SK-N-MC (cell line): ENCODE measurements around the gene SMO.
"Not testable (repeated sequence)": the region's sequence is repeated elsewhere in the genome, so short reads cannot be mapped to it uniquely, and the experiment has no call there.

Source experiments
- DNase-seq: peaks from one replicate; pipeline ENCODE4 v3.0.0-alpha.2; 2011; ENCODE audit warnings: low read depth, low spot score
- H3K27ac ChIP-seq: fragments of 200-600 bp; sonication (generic); 2 replicates; pipeline ENCODE4 v1.5.1; 2016; ENCODE audit warnings: mixed run types
- H3K36me3 ChIP-seq: fragments of 200-600 bp; sonication (generic); 2 replicates; pipeline ENCODE4 v1.6.1; 2017; ENCODE audit warnings: antibody characterized with exemption, low read length, mixed read lengths; ENCODE audit not compliant: insufficient read depth
- H3K4me3 ChIP-seq: fragments of 200-600 bp; sonication (generic); 2 replicates; pipeline ENCODE4 v1.5.1; 2016
- H3K9ac ChIP-seq: fragments of 200-600 bp; sonication (generic); 2 replicates; pipeline ENCODE4 v1.8.0; 2017; ENCODE audit warnings: mixed run types, mixed read lengths; ENCODE audit not compliant: insufficient read length
- H3K9me3 ChIP-seq: fragments of 200-600 bp; sonication (generic); 2 replicates; pipeline ENCODE4 v1.6.1; 2017; ENCODE audit warnings: low read depth, mild to moderate bottlenecking, antibody characterized with exemption, low read length, moderate library complexity, mixed read lengths
- EZH2 ChIP-seq: fragments of 200-600 bp; sonication (generic); IDR thresholded peaks from one replicate; pipeline ENCODE4 v1.6.1; 2017; ENCODE audit warnings: antibody characterized with exemption
- FOXP2 ChIP-seq: optimal IDR thresholded peaks from 2 replicates; pipeline ENCODE3; 2011; ENCODE audit warnings: mild to moderate bottlenecking, moderate library complexity; ENCODE audit not compliant: insufficient read depth; ENCODE audit errors: extremely low read length, control extremely low read depth
- POLR2AphosphoS5 ChIP-seq: IDR thresholded peaks from 2 replicates; pipeline ENCODE4 v1.6.1; 2012; ENCODE audit warnings: mild to moderate bottlenecking, low read depth, low read length, borderline replicate concordance

SMO gene

GRCh38 chr7:129240119-129240820, 51.8 kb downstream of the SMO start:
- TF ChIP-seq FOXP2: no peak
- TF ChIP-seq POLR2AphosphoS5: no peak
- TF ChIP-seq EZH2: no peak
- Histone ChIP-seq H3K36me3 (no peaks in the 10 kb centered on the region), H3K4me3 (no peak overlapping the region), H3K9ac (no peak overlapping the region), H3K27ac (no peak overlapping the region), H3K9me3 (no peaks in the 10 kb centered on the region)
- no peak for DNase-seq

DNA sequence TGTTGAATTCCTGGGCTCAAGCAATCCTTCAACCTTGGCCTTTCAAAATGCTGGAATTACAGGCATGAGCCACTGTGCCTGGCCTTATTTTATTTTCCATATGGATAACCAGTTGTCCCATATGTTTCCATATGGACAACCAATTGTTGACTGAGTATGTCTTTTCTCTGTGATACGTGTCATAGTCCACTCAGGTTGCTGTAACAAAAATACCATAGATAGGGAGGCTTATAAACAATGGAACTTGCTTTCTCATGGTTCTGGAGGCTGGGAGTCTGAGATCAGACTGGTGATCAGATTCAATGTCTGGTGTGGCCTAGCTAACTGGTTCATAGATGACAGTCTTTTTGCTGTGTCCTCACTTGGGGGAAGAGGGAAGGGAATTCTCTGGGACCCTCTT, 55.8 kb downstream of the SMO start:
- no peak overlapping the region for H3K27ac ChIP-seq
- H3K36me3 ChIP-seq: no peaks in the 10 kb centered on the region
- no peak for TF ChIP-seq POLR2AphosphoS5
- TF ChIP-seq EZH2: no peak
- no peak for TF ChIP-seq FOXP2
- no peak overlapping the region for H3K9ac ChIP-seq
- no peaks in the 10 kb centered on the region for H3K9me3 ChIP-seq
- no peak overlapping the region for H3K4me3 ChIP-seq
- no peak for DNase-seq

DNA sequence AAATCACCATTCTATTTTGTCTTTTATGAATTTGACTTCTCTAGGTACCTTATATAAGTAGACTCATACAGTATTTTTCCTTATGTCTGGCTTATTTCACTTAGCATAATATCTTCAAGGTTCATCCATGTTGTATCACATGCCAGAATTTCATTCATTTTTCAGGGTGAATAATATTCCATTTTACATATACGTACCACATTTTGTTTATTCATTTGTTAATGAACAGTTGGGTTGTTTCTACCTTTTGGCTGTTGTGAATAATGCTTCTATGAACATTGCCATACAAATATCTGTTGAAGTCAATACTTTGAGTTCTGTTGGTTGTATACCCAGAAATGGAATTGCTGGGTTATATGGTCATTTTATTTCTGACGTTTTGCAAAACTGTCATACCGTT, 57.1 kb downstream of the SMO start:
- H3K36me3 ChIP-seq: no peaks in the 10 kb centered on the region
- no peak overlapping the region for H3K4me3 ChIP-seq
- no peak for TF ChIP-seq POLR2AphosphoS5
- no peak for TF ChIP-seq EZH2
- TF ChIP-seq FOXP2: no peak
- H3K27ac ChIP-seq: no peak overlapping the region
- no peak overlapping the region for H3K9ac ChIP-seq
- no peak for DNase-seq
- H3K9me3 ChIP-seq: no peaks in the 10 kb centered on the region

GRCh38 chr7:129247087-129247486, 58.7 kb downstream of the SMO start:
- H3K9ac ChIP-seq: no peak overlapping the region
- H3K4me3 ChIP-seq: no peak overlapping the region
- no peaks in the 10 kb centered on the region for H3K36me3 ChIP-seq
- DNase-seq: no peak
- no peak for TF ChIP-seq POLR2AphosphoS5
- no peak for TF ChIP-seq FOXP2
- TF ChIP-seq EZH2: no peak
- H3K27ac ChIP-seq: no peak overlapping the region
- no peaks in the 10 kb centered on the region for H3K9me3 ChIP-seq

DNA sequence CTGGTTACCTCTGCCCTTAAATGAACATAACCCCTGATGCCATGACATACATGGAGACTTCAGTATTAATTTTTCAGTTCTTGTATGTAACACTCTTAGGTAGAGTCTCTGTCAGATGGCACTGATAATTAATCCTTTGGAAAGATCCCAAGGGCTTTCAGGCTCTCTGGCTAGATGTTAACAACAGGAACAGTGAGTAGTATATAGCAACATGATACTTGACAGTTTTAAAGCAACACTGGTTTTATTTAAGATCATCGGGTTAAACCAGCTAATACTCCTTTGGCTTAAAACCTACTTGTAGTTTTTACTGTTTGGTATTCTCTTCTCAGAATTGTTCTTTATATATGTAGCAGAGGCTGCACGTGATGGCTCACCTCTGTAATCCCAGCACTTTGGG, 63.7 kb downstream of the SMO start:
- DNase-seq: no peak
- TF ChIP-seq POLR2AphosphoS5 (no peak), FOXP2 (no peak), EZH2 (no peak)
- H3K9ac ChIP-seq: no peak overlapping the region
- no peak overlapping the region for H3K4me3 ChIP-seq
- H3K9me3 ChIP-seq: no peaks in the 10 kb centered on the region
- no peak overlapping the region for H3K27ac ChIP-seq
- H3K36me3 ChIP-seq: no peaks in the 10 kb centered on the region

GRCh38 chr7:129252603-129253002, 64.2 kb downstream of the SMO start:
- H3K27ac ChIP-seq, DNase-seq, H3K9me3 ChIP-seq, H3K36me3 ChIP-seq, H3K9ac ChIP-seq, H3K4me3 ChIP-seq: not testable (repeated sequence)

DNA sequence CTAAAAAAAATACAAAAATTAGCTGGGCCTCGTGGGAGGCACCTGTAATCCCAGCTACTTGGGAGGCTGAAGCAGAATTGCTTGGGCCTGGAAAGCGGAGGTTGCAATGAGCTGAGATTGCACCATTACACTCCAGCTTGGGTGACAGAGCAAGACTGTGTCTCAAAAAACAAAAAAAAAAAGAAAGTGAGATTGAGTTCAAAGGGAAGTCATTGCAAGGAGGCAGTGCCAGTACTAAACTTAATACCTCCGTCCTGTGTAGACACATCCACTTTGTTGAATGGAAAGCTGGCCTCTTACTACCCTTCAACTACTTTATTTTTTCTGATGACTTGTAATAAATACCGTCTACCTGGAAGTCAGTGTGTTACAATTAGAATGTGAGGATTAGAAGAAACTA, 67.4 kb downstream of the SMO start:
- H3K4me3 ChIP-seq: no peak overlapping the region
- no peaks in the 10 kb centered on the region for H3K36me3 ChIP-seq
- DNase-seq: no peak
- TF ChIP-seq POLR2AphosphoS5: no peak
- TF ChIP-seq FOXP2: no peak
- no peaks in the 10 kb centered on the region for H3K9me3 ChIP-seq
- no peak overlapping the region for H3K27ac ChIP-seq
- H3K9ac ChIP-seq: no peak overlapping the region

DNA sequence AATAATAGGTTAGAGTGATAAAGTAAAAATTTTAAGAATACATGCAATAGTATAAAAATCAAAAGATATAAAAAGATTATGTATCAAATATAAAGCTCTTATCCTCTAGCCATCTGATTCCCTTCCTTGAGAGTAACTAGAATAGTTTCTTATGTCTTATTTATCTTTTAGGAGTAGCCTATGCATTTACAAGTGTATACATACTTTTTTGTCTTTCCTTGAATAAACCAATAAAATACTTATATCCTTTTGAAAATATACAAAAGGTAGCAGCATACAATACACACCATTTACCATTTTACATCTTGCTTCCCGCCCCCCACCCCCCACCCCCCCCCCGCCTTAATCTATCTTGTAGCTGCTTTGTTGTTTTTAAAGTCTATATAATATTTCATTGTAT, 67.8 kb downstream of the SMO start:
- DNase-seq: no peak
- TF ChIP-seq EZH2: no peak
- no peak for TF ChIP-seq FOXP2
- TF ChIP-seq POLR2AphosphoS5: no peak
- no peak overlapping the region for H3K27ac ChIP-seq
- no peaks in the 10 kb centered on the region for H3K36me3 ChIP-seq
- no peaks in the 10 kb centered on the region for H3K9me3 ChIP-seq
- H3K9ac ChIP-seq: no peak overlapping the region
- no peak overlapping the region for H3K4me3 ChIP-seq

- no peak overlapping the region for H3K27ac ChIP-seq
- no peak for DNase-seq
- TF ChIP-seq POLR2AphosphoS5 (no peak), FOXP2 (no peak)
- H3K36me3 ChIP-seq: no peaks in the 10 kb centered on the region
- no peak overlapping the region for H3K4me3 ChIP-seq
- H3K9ac ChIP-seq: no peak overlapping the region
- no peaks in the 10 kb centered on the region for H3K9me3 ChIP-seq
Measured at GRCh38 chr7:129257168-129257567, 68.7 kb downstream of the SMO start.
